Activated CD8-positive, alpha-beta memory T cell treated with anti-CD3 and anti-CD28 coated beads for 1 hour (primary cell): ENCODE results near the gene TNRC18.
A peak's percentile ranks its signal among the peaks of the same experiment; 100 is the strongest.
"Not testable (repeated sequence)": the region's sequence is repeated elsewhere in the genome, so short reads cannot be mapped to it uniquely, and the experiment has no call there.

Experiments used
- DNase-seq, 2 donors: peaks; one replicate each; pipeline ENCODE4 v3.0.0-alpha.2; 2020; ENCODE audit warnings: low read depth in 1 of 2; ENCODE audit errors: extremely low read depth in 1 of 2

TNRC18 gene

GRCh38 chr7:5320802-5321396 lies 102.7 kb downstream of the TNRC18 start:
- DNase-seq: no peak

- DNase-seq: no peak
Measured at GRCh38 chr7:5320391-5320790, 103.2 kb downstream of the TNRC18 start.

GRCh38 chr7:5318613-5319012 lies 105.0 kb downstream of the TNRC18 start:
- DNase-seq: not testable (repeated sequence)

- DNase-seq: no peak
Measured at GRCh38 chr7:5315761-5316160, 107.9 kb downstream of the TNRC18 start.

- DNase-seq: no peak
Measured at GRCh38 chr7:5314864-5315263, 108.8 kb downstream of the TNRC18 start.

GRCh38 chr7:5313076-5313885 lies 110.4 kb downstream of the TNRC18 start:
- DNase-seq: not testable (repeated sequence)

- DNase-seq: not testable (repeated sequence)
Measured at GRCh38 chr7:5312276-5313070, 111.2 kb downstream of the TNRC18 start.

GRCh38 chr7:5310822-5311405 lies 112.7 kb downstream of the TNRC18 start:
- DNase-seq: no peak

GRCh38 chr7:5309146-5309545 lies 114.5 kb downstream of the TNRC18 start:
- no peak for DNase-seq

GRCh38 chr7:5307221-5308142 lies 116.2 kb downstream of the TNRC18 start:
- DNase-seq: not testable (repeated sequence)

GRCh38 chr7:5305050-5305449 lies 118.6 kb downstream of the TNRC18 start:
- not testable (repeated sequence) for DNase-seq

- no peak for DNase-seq
Measured at GRCh38 chr7:5303591-5304505, 119.8 kb downstream of the TNRC18 start.

- no peak for DNase-seq
Measured at GRCh38 chr7:5303061-5303460, 120.6 kb downstream of the TNRC18 start.

GRCh38 chr7:5302577-5302976 lies 121.1 kb downstream of the TNRC18 start:
- DNase-seq: no peak

GRCh38 chr7:5300366-5300765 lies 123.3 kb downstream of the TNRC18 start:
- DNase-seq: no peak

- peak; percentile 28 to 63 for DNase-seq
Measured at GRCh38 chr7:5296611-5297226, 126.9 kb downstream of the TNRC18 start.

GRCh38 chr7:5296015-5296610 lies 127.5 kb downstream of the TNRC18 start:
- no peak for DNase-seq
